PC-3 (cell line): ENCODE measurements around the gene PDLIM5. TPM values are rescaled to one million over a fixed set of nuclear protein-coding genes. Genes with fewer than 3 reads are reported as not detected.
A peak's percentile ranks its signal among the peaks of the same experiment; 100 is the strongest.

Experiments
- ATAC-seq: fragments of 200-7000 bp; cut with Tn5 transposase; 2 replicates; pipeline ENCODE4 v1.9.1; 2020; ENCODE audit warnings: mild to moderate bottlenecking, moderate library complexity
- BruUV-seq: library from RNA; stranded (reverse); fragments of 400-500 nt; replicated peaks from 2 replicates; lab custom pipeline; 2021; lab: Mats Ljungman, UMichigan
- CTCF ChIA-PET: fragments of 300-600 bp; sonication (Branson Sonifier 250); formaldehyde crosslinking; loops from one replicate; lab custom pipeline; 2022; ENCODE audit warnings: antibody characterized with exemption; lab: Charles Lee
- POLR2A ChIA-PET: fragments of 300-600 bp; sonication (Branson Sonifier 250); formaldehyde crosslinking; loops from one replicate; lab custom pipeline; 2022; ENCODE audit warnings: antibody characterized with exemption; ENCODE audit not compliant: unreplicated experiment; lab: Charles Lee
- DNase-seq: peaks from one replicate; pipeline ENCODE4 v3.0.0-alpha.2; 2015
- H2AFZ ChIP-seq: fragments of 300-600 bp; sonication (generic); 2 replicates; pipeline ENCODE4 v1.6.0; 2016; ENCODE audit warnings: antibody characterized with exemption, low read length
- H3F3A ChIP-seq: fragments of 300-600 bp; sonication (generic); one replicate; pipeline ENCODE4 v1.6.0; 2017; ENCODE audit warnings: antibody characterized with exemption, low read length, control low read depth, mild to moderate bottlenecking; ENCODE audit not compliant: unreplicated experiment
- H3K27ac ChIP-seq: fragments of 300-600 bp; sonication (generic); 2 replicates; pipeline ENCODE4 v1.5.1; 2016; ENCODE audit warnings: mild to moderate bottlenecking, low read length
- H3K27me3 ChIP-seq: fragments of 300-600 bp; sonication (generic); 2 replicates; pipeline ENCODE4 v1.6.1; 2016; ENCODE audit warnings: low read length, mixed read lengths
- H3K36me3 ChIP-seq: fragments of 300-600 bp; sonication (generic); 2 replicates; pipeline ENCODE4 v1.6.1; 2016; ENCODE audit warnings: low read depth, mixed run types, low read length, mixed read lengths
- H3K4me1 ChIP-seq: fragments of 300-600 bp; sonication (generic); 2 replicates; pipeline ENCODE4 v1.5.1; 2016; ENCODE audit warnings: low read length; ENCODE audit not compliant: insufficient read depth
- H3K4me2 ChIP-seq: fragments of 300-600 bp; sonication (generic); 2 replicates; pipeline ENCODE4 v1.6.0; 2016; ENCODE audit warnings: low read length
- H3K4me3 ChIP-seq: fragments of 300-600 bp; sonication (generic); 2 replicates; pipeline ENCODE4 v1.5.1; 2016; ENCODE audit warnings: mild to moderate bottlenecking, low read length, mixed read lengths
- H3K79me2 ChIP-seq: fragments of 300-600 bp; sonication (generic); 2 replicates; pipeline ENCODE4 v1.6.1; 2017; ENCODE audit warnings: low read length, mixed read lengths
- H3K9ac ChIP-seq: fragments of 300-600 bp; sonication (generic); 2 replicates; pipeline ENCODE4 v1.6.0; 2016; ENCODE audit warnings: mild to moderate bottlenecking, low read length
- H3K9me2 ChIP-seq: fragments of 300-600 bp; sonication (generic); replicated peaks from 2 replicates; pipeline ENCODE4 v1.6.1; 2016; ENCODE audit warnings: mixed run types, low read length, mixed read lengths
- H3K9me3 ChIP-seq: fragments of 300-600 bp; sonication (generic); 2 replicates; pipeline ENCODE4 v1.6.1; 2016; ENCODE audit warnings: low read length, mixed read lengths
- H4K20me1 ChIP-seq: fragments of 300-600 bp; sonication (generic); 2 replicates; pipeline ENCODE4 v1.6.1; 2016; ENCODE audit warnings: low read length, mixed read lengths
- EZH2 ChIP-seq: fragments of 300-600 bp; sonication (generic); IDR thresholded peaks from one replicate; pipeline ENCODE4 v1.6.1; 2017; ENCODE audit warnings: antibody characterized with exemption, mild to moderate bottlenecking, low read length; ENCODE audit not compliant: unreplicated experiment
- EZH2phosphoT487 ChIP-seq: fragments of 300-600 bp; sonication (generic); IDR thresholded peaks from 2 replicates; pipeline ENCODE4 v1.6.1; 2018; ENCODE audit warnings: mild to moderate bottlenecking, antibody characterized with exemption, low read length, borderline replicate concordance
- intact Hi-C: fragments of 100-400 bp; cut with micrococcal nuclease; formaldehyde crosslinking; loops from 2 replicates; pipeline ENCODE4 v1.9.0; 2023
- total RNA-seq: library from RNA; depleted of rRNA; stranded (reverse); fragments of >200 nt; gene quantifications from 2 replicates; pipeline ENCODE4 v1.2.3, GENCODE V29; 2014
- TF ChIP-seq, protein P1 (sequence below): fragments of 300-600 bp; sonication (generic); conservative IDR thresholded peaks from 2 replicates; pipeline ENCODE4 v1.5.1; 2017; ENCODE audit warnings: antibody characterized with exemption, low read depth, mild to moderate bottlenecking, low read length

PDLIM5 gene
- total RNA-seq, 1 experiment from 2014 or later, result 57.8 TPM

DNA sequence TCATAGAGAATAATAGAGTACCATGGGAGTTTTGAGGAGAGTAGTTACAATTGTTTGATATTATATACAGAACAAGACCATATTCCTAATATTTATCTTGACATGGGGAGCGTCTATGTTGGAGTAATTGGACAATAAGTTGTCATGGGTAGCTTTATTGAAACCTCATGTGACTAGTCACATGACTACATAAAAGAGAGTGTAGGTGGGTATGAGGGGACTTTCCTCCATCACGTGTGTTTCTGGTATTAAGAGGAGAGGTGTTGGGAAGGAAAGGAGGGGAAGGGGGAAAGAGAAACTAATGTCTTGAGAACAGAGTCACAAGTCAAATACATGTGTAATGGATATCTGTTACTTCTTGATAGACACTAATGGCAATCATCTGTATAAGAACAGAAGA lies 33.1 kb downstream of the PDLIM5 start:
- CTCF ChIA-PET, result no interaction called here
- Histone ChIP-seq H2AFZ (no peak overlapping the region), H3K4me1 (peaks cover 46% of the 10 kb centered on the region), H4K20me1 (no peaks in the 10 kb centered on the region), H3K9me2 (no peaks in the 10 kb centered on the region), H3F3A (peaks cover 5% of the 10 kb centered on the region), H3K4me2 (no peak overlapping the region), H3K4me3 (no peak overlapping the region), H3K9ac (no peak overlapping the region), H3K36me3 (no peaks in the 10 kb centered on the region), H3K9me3 (no peaks in the 10 kb centered on the region), H3K27ac (peak overlapping the region; percentile 80), H3K79me2 (peaks cover 51% of the 10 kb centered on the region), H3K27me3 (no peaks in the 10 kb centered on the region)
- ATAC-seq (no peak), DNase-seq (no peak)
- no peak for TF ChIP-seq EZH2
- no peak for TF ChIP-seq EZH2phosphoT487
- TF ChIP-seq, protein P1, sequence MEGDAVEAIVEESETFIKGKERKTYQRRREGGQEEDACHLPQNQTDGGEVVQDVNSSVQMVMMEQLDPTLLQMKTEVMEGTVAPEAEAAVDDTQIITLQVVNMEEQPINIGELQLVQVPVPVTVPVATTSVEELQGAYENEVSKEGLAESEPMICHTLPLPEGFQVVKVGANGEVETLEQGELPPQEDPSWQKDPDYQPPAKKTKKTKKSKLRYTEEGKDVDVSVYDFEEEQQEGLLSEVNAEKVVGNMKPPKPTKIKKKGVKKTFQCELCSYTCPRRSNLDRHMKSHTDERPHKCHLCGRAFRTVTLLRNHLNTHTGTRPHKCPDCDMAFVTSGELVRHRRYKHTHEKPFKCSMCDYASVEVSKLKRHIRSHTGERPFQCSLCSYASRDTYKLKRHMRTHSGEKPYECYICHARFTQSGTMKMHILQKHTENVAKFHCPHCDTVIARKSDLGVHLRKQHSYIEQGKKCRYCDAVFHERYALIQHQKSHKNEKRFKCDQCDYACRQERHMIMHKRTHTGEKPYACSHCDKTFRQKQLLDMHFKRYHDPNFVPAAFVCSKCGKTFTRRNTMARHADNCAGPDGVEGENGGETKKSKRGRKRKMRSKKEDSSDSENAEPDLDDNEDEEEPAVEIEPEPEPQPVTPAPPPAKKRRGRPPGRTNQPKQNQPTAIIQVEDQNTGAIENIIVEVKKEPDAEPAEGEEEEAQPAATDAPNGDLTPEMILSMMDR, result no peak
- POLR2A ChIA-PET, result no interaction called here
- BruUV-seq, result no TSS peak
- intact Hi-C loops, result loop anchor here (5.0 kb wide), 2 partner anchors 33 to 78 kb away; partner anchors contain the start of gene PDLIM5

DNA sequence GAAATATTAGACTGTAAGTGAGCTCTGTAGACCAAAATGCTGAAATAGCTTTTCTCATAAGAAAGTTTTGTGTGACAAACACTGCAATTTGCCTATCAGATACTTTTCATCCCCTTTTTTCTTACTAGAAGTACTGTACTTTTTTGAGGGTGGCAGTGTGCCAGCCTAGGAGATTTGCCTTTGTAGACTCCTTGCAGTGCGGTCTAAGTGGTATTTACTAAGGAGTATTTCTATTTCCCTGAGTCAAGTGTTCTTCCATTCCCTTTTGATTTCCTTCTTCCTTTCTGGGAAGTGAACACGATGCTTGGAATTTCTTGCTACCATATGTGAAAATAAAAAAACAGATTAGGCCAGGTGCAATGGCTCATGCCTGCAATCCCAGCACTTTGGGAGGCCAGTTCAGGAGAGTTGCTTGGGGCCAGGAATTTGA lies 34.6 kb downstream of the PDLIM5 start:
- Histone ChIP-seq H3K9me3 (no peaks in the 10 kb centered on the region), H3F3A (peaks cover 9% of the 10 kb centered on the region), H4K20me1 (no peaks in the 10 kb centered on the region), H3K9ac (no peak overlapping the region), H3K9me2 (no peaks in the 10 kb centered on the region), H3K36me3 (no peaks in the 10 kb centered on the region), H3K4me2 (peak overlapping the region; percentile 1; the same call in 1 of the 2 replicates), H3K27ac (peak overlapping the region; percentile 80), H3K79me2 (peaks cover 47% of the 10 kb centered on the region), H3K4me3 (no peak overlapping the region), H3K4me1 (peaks cover 58% of the 10 kb centered on the region), H3K27me3 (no peaks in the 10 kb centered on the region), H2AFZ (no peak overlapping the region)
- intact Hi-C loops, result loop anchor here (5.0 kb wide), 2 partner anchors 34 to 79 kb away; partner anchors contain the start of gene PDLIM5
- ChIA-PET CTCF (no interaction called here), POLR2A (no interaction called here)
- no TSS peak for BruUV-seq
- DNase-seq (peak; percentile 86), ATAC-seq (peak; percentile 23)
- no peak for TF ChIP-seq EZH2

DNA sequence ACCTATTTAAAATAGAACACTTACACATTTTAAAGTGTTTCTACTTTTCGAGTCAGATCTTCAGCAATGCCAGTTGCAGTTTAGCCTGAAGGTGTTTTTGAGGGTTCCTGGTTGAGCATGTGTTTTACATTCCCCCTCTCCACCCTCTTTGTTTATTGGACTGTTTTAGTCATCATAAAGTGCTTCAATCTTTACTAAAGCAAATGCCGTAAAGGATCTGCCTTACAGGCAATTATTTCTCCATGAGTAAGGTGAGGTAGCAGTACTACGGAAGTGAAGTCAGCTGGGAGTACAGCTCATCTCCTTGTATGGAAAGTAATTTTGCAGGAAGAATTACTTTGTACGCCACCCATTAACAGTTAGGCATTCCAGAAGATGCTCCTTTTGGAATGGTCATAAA lies 36.9 kb downstream of the PDLIM5 start:
- peak overlapping the region; percentile 9; the same call in 1 of the 2 replicates for H3K9ac ChIP-seq
- no peaks in the 10 kb centered on the region for H3K9me3 ChIP-seq
- intact Hi-C loops, result loop anchor here (2.0 to 5.0 kb wide), 3 partner anchors 16 to 81 kb away; partner anchors contain the start of gene PDLIM5
- H3F3A ChIP-seq, result peaks cover 9% of the 10 kb centered on the region
- no peaks in the 10 kb centered on the region for H3K27me3 ChIP-seq
- 0 out of 2 replicates have a peak overlapping the region, but pooled peaks have one; percentile 25 for H3K4me3 ChIP-seq
- peak overlapping the region; percentile 80 for H3K27ac ChIP-seq
- TF ChIP-seq, protein P1, result no peak
- TF ChIP-seq EZH2 (no peak), EZH2phosphoT487 (no peak)
- H3K36me3 ChIP-seq, result peaks cover 6% of the 10 kb centered on the region; the same call in 1 of the 2 replicates
- H3K79me2 ChIP-seq, result peaks cover 49% of the 10 kb centered on the region
- H3K4me2 ChIP-seq, result peak overlapping the region; percentile 65
- no peaks in the 10 kb centered on the region for H3K9me2 ChIP-seq
- H4K20me1 ChIP-seq, result no peaks in the 10 kb centered on the region
- peak; percentile 83 for ATAC-seq
- no peak overlapping the region for H2AFZ ChIP-seq
- peaks cover 69% of the 10 kb centered on the region for H3K4me1 ChIP-seq
- CTCF ChIA-PET, result interaction anchor here (0.6 kb wide), 1 partner anchor 43 kb away, joined by 4 read pairs; no protein-coding TSS in a partner anchor
- POLR2A ChIA-PET, result interaction anchor here (0.5 kb wide), 1 partner anchor 30 kb away, joined by 5 read pairs; no protein-coding TSS in a partner anchor
- DNase-seq, result peak; percentile 91
- no TSS peak for BruUV-seq
